Right atrium auricular region (tissue), 2 donors: ENCODE data around the gene NDUFB1. TPM values are rescaled to one million over a fixed set of nuclear protein-coding genes. Genes with fewer than 3 reads are reported as not detected.
A peak's percentile ranks its signal among the peaks of the same experiment; 100 is the strongest.

Source experiments
- DNase-seq: peaks from one replicate; pipeline ENCODE4 v3.0.0-alpha.2; 2019; ENCODE audit warnings: low spot score
- H3K27ac ChIP-seq, 2 donors: fragments of 200-600 bp; sonication (generic); 1 replicate in 1 of 2; 2 replicates in 1 of 2; pipeline ENCODE4 v1.5.1; 2016 to 2019
- H3K27me3 ChIP-seq, 2 donors: fragments of 200-600 bp; sonication (generic); one replicate each; pipeline versions ENCODE4 v1.5.1 to v1.6.0; 2017 to 2019
- H3K36me3 ChIP-seq: fragments of 200-600 bp; sonication (generic); one replicate; pipeline ENCODE4 v1.5.1; 2016
- H3K4me1 ChIP-seq, 2 donors: fragments of 200-600 bp; sonication (generic); one replicate each; pipeline versions ENCODE4 v1.5.1 to v1.6.0; 2017 to 2019
- H3K4me3 ChIP-seq, 2 donors: fragments of 200-600 bp; sonication (generic); 1 replicate in 1 of 2; 2 replicates in 1 of 2; pipeline ENCODE4 v1.5.1; 2017 to 2019; ENCODE audit warnings: mild to moderate bottlenecking in 1 of 2, moderate library complexity in 1 of 2
- H3K9me3 ChIP-seq, 2 donors: fragments of 200-600 bp; sonication (generic); one replicate each; pipeline ENCODE4 v1.5.1; 2019
- total RNA-seq, 2 donors: library from RNA; depleted of rRNA; stranded (reverse); fragments of >200 nt; gene quantifications; one replicate each; pipeline ENCODE4 v1.1.0, GENCODE V29; 2016
- TF ChIP-seq, protein P1 (sequence below), 2 donors: fragments of 200-600 bp; sonication (generic); IDR thresholded peaks; one replicate each; pipeline ENCODE4 v1.5.1; 2019; ENCODE audit warnings: antibody characterized with exemption in 2 of 2

The NDUFB1 gene
- total RNA-seq, 2 donors from 2014 or later: 1,040 to 1,566 TPM

DNA sequence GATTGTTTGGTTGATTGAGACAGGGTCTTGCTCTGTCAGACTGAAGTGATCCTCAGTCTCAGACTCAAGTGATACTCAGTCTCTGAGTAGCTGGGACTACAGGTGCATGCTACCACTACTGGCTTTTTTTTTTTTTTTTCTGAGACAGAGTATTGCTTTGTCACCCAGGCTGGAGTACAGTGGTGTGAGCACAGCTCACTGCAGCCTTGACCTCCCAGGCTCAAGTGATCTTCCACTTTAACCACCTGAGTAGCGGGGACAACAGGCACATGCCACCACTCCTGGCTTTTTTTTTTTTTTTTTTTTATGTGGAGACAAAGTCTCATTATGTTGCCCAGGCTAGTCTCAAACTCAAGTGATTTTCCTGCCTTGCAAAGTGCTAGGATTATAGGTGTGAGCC, 32.1 kb upstream of the NDUFB1 start:
- TF ChIP-seq, protein P1, sequence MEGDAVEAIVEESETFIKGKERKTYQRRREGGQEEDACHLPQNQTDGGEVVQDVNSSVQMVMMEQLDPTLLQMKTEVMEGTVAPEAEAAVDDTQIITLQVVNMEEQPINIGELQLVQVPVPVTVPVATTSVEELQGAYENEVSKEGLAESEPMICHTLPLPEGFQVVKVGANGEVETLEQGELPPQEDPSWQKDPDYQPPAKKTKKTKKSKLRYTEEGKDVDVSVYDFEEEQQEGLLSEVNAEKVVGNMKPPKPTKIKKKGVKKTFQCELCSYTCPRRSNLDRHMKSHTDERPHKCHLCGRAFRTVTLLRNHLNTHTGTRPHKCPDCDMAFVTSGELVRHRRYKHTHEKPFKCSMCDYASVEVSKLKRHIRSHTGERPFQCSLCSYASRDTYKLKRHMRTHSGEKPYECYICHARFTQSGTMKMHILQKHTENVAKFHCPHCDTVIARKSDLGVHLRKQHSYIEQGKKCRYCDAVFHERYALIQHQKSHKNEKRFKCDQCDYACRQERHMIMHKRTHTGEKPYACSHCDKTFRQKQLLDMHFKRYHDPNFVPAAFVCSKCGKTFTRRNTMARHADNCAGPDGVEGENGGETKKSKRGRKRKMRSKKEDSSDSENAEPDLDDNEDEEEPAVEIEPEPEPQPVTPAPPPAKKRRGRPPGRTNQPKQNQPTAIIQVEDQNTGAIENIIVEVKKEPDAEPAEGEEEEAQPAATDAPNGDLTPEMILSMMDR (IDR thresholded peaks at IDR 0.05): no peak
- no peaks in the 10 kb centered on the region for H3K9me3 ChIP-seq
- H3K27me3 ChIP-seq: no peaks in the 10 kb centered on the region
- DNase-seq: no peak
- no peaks in the 10 kb centered on the region for H3K4me1 ChIP-seq
- peaks cover 55% of the 10 kb centered on the region for H3K36me3 ChIP-seq
- no peak overlapping the region for H3K27ac ChIP-seq
- no peak overlapping the region for H3K4me3 ChIP-seq

DNA sequence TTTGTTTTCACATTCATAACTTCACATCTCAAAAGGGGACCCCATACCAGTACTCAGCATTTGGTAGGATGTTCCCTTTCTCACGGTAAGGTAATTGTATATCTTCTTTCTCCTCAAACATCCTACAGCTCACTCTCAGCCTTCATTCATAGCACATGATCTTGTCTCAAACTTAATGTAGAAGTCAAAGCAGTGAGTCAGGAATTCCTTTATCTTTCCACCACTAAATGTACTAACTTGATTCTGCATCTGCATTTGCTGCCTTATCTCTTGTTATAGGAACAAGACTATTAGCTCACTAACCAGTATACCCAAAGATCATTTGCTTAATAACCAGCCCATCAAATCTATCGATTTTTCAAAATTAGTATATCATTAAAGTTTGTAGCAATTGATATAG, 23.2 kb upstream of the NDUFB1 start:
- peaks cover 77% of the 10 kb centered on the region for H3K36me3 ChIP-seq
- TF ChIP-seq, protein P1 (IDR thresholded peaks at IDR 0.05): no peak
- H3K27me3 ChIP-seq: no peaks in the 10 kb centered on the region
- no peak for DNase-seq
- no peak overlapping the region for H3K27ac ChIP-seq
- H3K4me3 ChIP-seq: no peak overlapping the region
- H3K4me1 ChIP-seq: no peaks in the 10 kb centered on the region
- H3K9me3 ChIP-seq: no peaks in the 10 kb centered on the region

DNA sequence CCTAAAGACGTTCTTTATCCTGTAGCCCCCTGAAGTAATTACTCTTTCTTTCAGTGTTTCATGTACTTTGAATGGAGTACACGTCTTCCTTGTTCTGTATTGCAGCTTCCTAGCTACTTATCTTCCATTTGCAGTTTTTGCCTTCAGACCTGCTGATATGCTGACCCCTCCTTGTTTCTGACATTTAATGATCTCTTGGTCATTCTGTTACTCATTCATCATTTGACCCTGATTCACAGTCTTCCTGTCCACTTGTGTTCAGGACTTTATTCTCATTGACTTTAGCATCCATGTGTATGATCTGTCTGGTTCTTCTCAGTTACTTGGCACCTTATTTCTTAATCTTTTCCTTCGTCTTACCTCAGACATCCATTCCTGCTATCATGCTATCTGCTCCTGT, 22.5 kb upstream of the NDUFB1 start:
- H3K27me3 ChIP-seq: no peaks in the 10 kb centered on the region
- TF ChIP-seq, protein P1 (IDR thresholded peaks at IDR 0.05): no peak
- no peak overlapping the region for H3K4me3 ChIP-seq
- peaks cover 78% of the 10 kb centered on the region for H3K36me3 ChIP-seq
- DNase-seq: no peak
- H3K4me1 ChIP-seq: no peaks in the 10 kb centered on the region
- H3K27ac ChIP-seq: no peak overlapping the region
- H3K9me3 ChIP-seq: no peaks in the 10 kb centered on the region

DNA sequence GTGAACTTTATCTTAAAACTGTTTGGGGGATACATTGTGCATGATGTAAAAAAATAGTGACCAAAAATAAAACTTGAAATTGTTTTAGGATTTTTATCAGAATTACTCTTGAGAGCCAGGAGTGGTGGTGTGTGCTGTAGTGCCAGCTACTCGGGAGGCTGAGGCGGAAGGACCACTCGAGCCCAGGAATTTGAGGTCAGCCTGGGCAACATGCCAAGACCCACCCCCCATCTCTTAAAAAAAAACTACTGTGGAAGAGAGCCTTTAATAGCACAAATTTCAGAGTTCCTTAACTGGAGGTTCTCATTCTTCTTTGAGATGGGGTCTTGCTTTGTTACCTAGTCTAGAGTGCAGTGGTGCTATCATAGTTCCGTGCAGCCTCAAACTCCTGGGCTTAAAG, 21.8 kb upstream of the NDUFB1 start:
- H3K4me1 ChIP-seq: no peaks in the 10 kb centered on the region
- no peak for DNase-seq
- H3K27ac ChIP-seq: no peak overlapping the region
- no peak overlapping the region for H3K4me3 ChIP-seq
- peaks cover 81% of the 10 kb centered on the region for H3K36me3 ChIP-seq
- no peaks in the 10 kb centered on the region for H3K9me3 ChIP-seq
- TF ChIP-seq, protein P1 (IDR thresholded peaks at IDR 0.05): no peak
- no peaks in the 10 kb centered on the region for H3K27me3 ChIP-seq

DNA sequence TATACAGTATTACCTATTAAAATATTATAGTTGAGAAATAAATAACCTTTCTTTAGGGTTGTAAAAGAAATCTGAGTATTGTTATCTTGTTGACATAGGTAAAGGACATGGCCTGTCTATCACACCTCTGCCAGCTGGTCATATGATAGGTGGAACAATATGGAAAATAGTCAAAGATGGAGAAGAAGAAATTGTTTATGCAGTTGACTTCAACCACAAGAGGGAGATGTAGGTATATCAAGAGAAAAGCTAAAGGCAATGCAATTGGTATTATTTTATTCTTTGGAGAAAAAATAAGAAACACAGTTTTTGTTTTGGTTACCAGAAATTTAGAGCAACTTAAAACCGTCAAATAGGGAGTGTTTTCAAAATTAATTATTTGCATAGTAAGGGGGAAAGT, 13.8 kb upstream of the NDUFB1 start:
- no peak for DNase-seq
- Histone ChIP-seq H3K4me1 (no peaks in the 10 kb centered on the region), H3K9me3 (no peaks in the 10 kb centered on the region), H3K27me3 (no peaks in the 10 kb centered on the region), H3K4me3 (no peak overlapping the region), H3K27ac (no peak overlapping the region), H3K36me3 (peaks cover 74% of the 10 kb centered on the region)
- TF ChIP-seq, protein P1 (IDR thresholded peaks at IDR 0.05): peak in 1 of 2 donors; percentile 62

DNA sequence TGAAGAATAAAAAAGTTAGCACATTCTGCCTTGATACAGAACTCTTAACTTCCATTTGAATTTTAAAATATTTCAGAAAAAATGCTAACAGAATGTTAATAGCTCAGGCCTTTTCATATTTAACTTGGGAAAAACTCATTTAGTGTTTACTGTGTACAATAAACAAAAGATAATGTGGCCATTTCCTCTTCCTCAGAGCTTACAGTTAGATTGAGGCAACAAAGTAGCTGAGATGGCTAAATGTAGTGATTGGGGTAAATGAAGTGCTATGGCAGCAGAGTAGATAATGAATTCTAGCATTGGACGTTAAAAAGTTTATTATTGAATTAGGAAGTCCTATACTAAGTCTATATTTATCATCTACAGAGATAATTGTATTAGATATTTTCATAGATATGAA, 12.9 kb upstream of the NDUFB1 start:
- Histone ChIP-seq H3K27me3 (no peaks in the 10 kb centered on the region), H3K36me3 (peaks cover 69% of the 10 kb centered on the region), H3K4me3 (no peak overlapping the region), H3K9me3 (no peaks in the 10 kb centered on the region), H3K27ac (no peak overlapping the region), H3K4me1 (no peaks in the 10 kb centered on the region)
- no peak for DNase-seq
- TF ChIP-seq, protein P1 (IDR thresholded peaks at IDR 0.05): no peak
